HG02884 (cell line): ENCODE measurements around the gene PANK4.
"Not testable (repeated sequence)": the region's sequence is repeated elsewhere in the genome, so short reads cannot be mapped to it uniquely, and the experiment has no call there.

Experiments
- ATAC-seq: cut with Tn5 transposase; IDR thresholded peaks from one replicate; pipeline ENCODE4 v1.9.1; 2021; ENCODE audit warnings: mild to moderate bottlenecking, moderate library complexity; ENCODE audit not compliant: unreplicated experiment

PANK4 gene

DNA sequence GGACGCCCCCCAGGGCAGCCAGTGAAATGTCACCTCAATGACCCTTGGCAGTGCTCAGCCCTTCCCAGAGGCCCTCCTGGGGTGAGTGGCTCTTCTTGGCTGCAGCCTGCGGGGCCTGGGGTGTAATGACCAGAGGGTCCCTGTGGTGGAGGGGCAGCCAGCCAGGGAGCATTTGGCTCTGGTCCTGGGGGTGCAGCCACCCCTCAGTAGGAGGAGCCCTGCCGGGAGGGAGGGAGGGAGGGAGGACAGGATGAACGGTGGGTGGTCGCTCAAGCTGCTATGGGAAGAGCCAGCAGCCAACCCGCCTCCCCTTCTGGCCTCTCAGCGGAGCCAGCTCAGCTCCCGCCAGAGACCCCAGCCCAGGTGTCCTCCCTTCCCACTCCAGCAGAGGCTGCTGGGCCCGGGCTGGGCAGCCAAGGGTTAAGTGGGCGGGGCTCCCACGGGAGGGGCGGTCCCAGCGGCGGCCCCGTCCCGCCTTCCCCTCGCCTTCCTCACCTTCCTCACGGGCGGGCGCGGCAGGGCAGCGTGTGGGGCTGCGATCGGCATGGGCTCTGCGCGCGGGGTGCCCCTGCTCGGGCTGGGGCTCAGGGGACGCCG is 59.3 kb downstream of the PANK4 start:
- ATAC-seq = no peak

DNA sequence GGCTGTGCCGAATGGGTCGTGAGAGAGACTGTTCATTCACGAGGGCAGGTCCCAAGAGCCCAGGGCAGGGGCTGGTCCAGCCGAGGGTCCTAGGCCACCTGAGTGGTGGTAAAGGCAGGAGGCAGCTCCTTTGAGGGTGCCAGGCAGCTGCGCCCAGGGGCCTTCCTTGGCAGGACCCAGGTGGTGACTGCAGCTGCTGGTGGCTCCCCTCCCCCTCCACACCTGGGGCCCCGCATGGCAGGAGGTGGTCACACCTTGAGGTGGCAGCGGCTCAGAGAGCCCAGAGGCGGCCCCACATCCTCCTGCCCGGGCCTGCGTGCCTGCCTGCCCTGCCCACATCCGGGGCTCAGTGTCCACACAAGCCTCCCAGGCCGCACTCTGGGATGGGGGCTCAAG is 60.1 kb downstream of the PANK4 start:
- ATAC-seq = no peak

DNA sequence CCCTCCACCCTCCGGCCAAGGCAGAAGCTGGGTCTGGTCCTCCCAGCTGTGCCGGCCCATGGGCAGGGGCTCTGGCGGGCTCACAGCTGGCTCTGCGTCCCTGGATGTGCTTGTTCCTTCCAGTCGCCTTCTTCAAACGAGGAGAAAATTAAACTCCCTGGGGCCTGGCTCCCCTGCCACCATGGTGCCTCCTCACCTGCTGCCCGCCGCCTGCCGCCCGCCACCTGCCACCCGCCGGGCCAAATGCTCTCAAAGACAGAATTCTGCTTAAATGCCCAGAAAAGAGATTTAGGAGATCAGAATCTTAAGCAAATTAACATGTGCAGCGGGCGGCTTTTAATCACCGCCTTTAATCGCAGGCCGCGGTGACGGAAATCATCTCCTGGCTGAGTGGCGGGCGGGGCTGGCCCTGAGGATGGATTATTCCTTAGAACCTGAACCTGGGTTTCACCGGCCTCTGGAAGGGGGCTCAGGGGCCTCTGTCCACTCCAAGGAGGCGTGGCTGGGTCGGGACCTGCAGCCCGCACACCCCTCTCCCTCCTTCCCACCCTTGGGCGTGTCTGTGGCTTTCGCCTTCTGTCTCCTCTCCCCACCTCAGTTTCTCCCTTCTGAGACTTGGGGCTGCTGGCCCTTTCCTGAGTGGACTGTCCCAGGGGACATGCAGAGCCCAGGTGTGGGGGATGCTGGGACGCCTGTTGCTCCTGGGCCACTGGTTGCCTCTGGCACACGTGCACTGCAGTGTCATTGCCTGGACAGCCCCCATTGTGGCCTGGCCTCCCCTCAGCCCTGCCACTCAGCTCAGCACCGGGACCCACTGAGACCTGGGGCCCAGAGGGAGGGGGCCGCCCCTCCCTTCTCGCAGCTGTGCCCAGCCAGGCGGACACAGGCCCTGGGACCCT is 60.8 kb downstream of the PANK4 start:
- ATAC-seq = no peak

DNA sequence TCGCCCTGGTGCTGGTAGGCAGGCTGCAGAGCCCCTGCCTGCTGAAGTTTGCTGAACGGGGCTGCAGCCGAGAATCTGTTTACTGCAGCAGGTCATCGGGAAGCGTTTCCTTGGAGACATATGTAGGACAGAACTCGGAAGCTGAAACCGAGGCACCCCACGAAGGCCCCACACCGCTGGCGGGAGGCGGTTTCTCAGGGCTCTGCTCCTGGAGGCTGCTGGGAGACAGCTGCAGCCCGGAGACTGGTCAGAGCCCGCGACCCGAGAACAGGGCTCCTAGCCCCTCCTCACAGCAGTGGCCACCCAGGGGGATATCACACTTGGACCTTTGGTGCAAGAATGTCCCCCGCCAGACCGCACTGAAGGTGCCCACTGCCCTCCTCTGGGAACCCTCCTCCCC is 63.0 kb downstream of the PANK4 start:
- ATAC-seq = no peak

DNA sequence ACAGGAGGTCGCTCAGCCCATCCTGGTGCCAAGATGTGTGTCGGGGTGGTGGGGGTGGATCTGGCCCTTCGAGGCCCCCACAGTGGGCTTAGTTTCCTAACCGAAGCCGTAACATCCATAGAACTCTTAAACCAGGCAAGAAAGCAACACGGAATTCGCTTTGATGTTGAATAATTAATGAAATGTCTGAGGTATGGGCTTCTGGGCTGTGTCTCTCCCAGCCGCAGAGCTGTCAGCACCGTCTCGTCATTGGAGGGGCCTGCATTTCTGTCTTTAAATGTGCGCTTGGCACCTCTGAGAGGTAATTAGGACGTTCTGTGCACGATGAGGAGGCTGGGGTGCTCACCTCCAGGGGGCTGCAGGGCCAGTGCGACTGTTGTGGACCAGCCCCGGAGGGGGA is 63.6 kb downstream of the PANK4 start:
- no peak for ATAC-seq

DNA sequence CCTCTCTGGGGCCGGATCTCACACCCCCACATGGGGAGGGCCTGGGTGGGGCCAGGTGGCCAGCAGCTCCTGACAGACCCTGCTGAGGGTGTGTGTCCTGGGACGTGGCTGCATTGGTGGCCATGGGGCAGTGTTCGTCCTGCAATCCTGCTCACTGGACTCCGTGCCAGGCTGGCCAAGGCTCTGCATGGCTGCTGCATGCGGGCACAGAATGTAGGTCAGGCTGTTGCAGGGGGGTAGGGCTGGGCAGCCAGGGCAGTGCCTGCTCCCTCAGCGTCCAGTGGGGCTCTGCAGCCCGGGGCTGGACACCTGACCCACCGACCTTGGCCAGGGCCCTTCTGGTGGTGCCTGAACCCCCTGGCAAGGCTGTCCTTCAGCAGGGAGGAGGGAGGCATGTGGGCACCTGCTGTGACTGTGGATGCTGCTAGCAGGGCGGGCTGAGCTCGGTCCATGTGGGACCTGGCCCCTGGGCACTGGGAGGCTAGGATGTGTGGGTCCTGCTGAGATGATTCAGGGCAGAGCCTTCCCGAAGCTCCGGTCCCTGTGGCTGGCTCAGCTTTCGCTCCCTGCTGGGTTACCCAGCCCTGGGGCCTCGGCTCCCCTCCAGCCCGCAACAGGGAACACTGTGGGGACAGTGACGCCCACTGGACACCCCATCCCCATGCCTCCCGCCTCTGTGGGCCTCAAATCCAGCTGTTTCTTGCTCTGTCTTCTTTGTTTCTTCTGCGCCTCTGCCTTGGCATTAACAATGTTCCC is 65.2 kb downstream of the PANK4 start:
- ATAC-seq = no peak

DNA sequence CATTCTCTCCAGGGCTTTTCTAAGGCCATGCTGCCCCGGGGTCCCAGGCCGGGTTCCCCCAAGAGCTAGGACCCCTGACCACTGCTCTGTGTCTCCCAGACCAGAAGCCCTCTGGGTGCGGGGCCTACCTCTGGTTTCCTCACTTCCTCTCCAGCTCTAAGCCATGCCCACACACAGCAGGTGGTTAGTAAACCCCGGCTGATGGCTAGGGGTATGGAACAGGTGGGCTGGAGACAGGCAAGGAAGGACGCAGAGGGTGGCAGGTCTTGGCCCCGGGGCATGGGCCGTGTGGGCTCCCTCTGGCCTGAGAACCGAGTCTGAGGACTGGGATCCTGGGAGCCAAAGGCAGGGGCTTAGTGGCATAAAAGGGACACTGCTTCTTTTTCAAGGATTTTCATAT is 66.2 kb downstream of the PANK4 start:
- ATAC-seq = no peak

DNA sequence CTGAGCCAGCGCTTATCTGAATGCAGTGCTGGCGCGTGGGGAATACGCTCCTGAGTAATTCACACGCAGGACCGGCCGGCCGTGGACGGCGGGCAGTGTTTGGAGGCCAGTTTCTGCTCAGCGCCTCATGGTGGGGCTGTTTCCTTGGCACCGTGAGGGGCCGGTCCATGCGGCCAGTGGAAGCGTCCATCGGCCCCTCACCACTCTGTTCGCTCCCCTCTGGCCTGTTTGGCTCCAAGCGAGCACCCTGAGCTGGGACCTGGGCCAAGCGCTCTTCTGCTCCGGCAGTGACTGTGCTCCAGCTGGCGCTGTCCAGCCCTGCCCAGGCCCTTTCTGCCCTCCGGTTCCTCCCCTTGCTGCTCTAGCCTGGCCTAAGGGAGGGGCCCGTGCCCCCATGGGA is 66.6 kb downstream of the PANK4 start:
- ATAC-seq = no peak

DNA sequence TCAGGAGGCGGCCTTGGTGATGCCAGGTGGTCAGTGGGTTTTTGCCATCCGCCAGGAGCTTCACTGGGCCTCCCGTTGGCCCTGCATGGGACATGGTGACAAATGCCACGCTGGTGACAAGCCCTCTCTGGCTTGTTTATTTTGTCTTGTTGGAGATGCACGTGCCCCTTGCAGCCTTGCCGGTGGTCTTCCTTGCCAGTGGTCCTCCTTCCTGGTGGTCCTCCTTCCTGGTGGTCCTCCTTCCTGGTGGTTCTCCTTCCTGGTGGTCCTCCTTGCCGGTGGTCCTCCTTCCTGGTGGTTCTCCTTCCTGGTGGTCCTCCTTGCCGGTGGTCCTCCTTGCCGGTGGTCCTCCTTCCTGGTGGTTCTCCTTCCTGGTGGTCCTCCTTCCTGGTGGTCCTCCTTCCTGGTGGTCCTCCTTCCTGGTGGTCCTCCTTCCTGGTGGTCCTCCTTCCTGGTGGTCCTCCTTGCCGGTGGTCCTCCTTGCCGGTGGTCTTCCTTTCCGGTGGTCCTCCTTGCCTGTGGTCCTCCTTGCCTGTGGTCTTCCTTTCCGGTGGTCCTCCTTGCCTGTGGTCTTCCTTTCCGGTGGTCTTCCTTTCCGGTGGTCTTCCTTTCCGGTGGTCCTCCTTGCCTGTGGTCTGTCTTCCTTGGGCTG is 67.2 kb downstream of the PANK4 start:
- not testable (repeated sequence) for ATAC-seq

DNA sequence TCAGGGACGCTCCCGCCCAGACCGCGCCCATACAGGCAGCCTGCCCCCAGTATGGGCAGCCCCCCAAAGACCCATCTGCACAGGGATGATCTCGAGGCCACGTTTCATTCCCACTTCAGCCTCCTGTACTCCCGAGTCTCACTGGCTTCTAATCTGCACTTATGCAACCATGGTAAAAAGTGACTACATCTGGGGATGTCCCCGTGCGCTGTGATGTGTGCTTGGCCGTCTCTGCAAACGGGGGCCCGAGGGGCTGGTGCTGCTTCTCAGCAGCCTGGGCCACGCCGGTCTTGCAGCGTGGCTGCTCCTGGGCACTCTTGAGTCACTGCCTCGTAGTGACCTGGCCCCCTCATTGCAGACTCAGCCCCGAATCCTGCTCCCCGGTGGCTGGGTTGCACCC is 67.7 kb downstream of the PANK4 start:
- ATAC-seq = no peak
